ENCODE results near the gene FTSJ1.

FTSJ1 gene

DNA sequence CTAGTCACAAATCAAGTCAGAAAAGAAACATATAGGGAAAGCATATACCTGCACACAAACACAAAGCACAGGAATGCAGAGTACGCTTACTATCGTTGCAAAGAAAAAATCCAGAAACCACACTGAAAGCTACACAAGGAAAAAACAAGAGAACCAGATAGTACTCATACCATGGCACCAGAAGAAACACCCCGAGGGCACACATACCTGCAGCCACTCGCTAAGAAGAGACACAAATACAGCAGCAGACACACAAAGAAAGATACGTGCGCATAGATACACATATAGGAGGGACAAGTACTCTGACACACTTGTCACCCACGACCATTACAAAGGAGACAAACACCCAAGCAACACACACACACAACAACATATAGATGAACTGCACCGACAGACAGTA, 4.5 kb upstream of the FTSJ1 start:
- DNase-seq, result no peak

- peak; percentile 92 to 93 for DNase-seq
Observed at GRCh38 chrX:48472225-48472624, 3.8 kb upstream of the FTSJ1 start.

DNA sequence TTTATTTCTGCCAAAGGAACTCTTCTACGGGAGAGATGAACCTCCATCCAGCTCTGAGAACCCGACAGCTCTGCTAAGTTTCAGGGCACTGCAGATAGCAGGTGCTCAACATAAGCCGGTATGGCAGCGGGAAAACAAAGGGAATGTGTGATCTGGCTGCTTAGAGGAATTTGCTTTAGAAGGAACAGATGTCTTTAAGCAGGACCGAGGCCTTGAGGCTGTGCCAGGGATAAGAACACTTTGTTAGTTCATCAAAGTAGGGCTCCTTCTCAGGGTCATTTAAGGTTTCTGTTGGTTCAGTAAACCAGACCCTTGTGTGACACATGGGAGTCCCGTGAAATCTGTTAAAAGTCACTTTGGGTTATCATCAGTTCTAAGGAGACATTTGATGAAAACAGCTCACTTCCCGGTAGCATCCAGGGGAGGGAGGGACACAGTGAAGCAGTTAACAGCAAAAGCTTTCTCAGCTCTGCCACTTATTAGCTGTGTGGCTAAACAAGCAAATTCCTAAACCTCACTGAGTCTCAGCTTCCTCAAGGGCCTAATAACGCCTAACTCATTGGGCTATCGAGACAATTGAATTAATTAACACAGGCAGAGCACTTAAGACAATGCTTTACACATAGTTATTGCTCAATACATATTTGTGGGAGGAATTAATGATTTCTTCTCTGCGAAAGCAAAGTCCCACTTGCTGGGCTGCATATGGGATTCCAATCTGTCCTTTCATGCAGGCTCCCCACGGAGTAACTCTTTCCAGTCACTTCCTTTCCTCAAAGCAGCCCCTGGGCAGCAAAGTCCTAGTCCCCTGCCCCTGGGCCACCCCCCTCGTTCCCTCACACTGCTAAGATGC, 2.9 kb upstream of the FTSJ1 start:
- peak; percentile 82 to 94 for DNase-seq

DNA sequence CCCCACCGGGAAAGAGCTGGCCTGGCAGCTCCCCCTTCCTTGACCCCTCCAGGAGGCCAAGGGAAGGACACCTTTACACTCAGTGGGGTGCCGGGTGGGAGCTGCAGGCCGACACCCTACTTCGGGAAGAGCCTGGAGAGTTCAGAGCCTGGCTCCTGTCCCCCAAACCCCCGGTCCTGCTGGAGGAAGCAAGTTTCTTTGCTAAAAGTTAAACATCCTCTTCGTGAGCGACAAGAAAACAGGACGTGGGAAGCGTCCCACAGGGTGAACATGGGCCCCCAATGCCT, 2.4 kb upstream of the FTSJ1 start:
- no peak for DNase-seq

DNA sequence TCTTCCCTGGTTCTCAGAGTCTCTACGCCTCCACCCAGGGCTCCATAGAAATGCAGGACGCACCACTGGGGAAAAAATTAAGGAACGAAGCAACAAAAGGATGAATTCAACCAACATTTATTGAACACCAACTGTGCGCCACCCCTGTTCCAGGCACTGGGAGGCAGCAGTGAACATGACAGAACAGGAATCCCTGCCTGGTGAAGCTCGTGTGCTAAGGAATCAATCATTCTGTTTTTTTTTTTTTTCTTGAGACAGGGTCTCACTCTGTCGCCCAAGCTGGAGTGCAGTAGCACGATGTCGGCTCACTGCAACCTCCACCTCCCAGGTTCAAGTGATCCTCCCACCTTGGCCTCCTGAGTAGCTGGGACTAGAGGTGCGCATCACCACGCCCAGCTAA, 1.9 kb upstream of the FTSJ1 start:
- DNase-seq, result peak in 1 of 2 experiments; percentile 29

GRCh38 chrX:48474581-48474980, 1.4 kb upstream of the FTSJ1 start:
- DNase-seq, result no peak

DNA sequence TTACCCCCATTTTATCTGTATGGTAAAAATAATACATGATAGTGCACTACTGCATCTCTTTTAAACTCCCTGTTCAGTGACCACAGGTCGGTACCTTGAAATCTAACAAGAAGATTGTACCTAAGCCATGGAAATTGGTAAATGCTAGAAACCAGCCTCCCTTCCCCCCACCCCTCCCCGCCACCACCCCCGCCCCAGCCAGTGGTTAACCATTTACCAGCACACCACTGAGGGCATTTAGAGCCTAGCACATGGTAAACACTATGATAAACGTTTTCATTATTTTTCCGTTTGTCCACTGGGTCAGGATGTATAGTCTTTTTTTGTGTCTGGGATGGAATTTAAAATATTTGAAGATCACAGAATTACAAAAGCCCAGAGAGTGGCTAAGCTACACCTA, 703 bp upstream of the FTSJ1 start:
- peak in 1 of 2 experiments; percentile 39 for DNase-seq

DNA sequence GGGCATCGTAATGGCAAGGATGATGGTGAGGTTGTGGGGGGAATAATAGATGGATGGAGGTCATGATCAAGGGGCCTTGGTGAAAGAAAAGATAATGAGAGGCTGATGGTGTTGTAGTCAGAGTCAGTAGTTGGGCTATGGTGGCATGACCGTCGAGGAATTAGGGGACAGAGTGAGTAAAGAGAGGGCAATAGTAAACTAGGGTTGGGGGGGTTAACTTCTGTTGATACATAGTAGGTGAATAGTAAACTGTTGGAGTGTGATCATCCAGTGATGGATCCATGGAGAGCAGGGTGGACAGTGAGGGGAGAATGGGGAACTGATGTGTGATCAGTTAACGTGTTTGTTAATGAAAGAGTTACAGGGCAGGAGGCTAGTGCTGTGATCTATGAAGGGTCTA, 920 bp downstream of the FTSJ1 start:
- DNase-seq, result no peak

- no peak for DNase-seq
Observed at GRCh38 chrX:48477960-48478755, 2.2 kb downstream of the FTSJ1 start.

DNA sequence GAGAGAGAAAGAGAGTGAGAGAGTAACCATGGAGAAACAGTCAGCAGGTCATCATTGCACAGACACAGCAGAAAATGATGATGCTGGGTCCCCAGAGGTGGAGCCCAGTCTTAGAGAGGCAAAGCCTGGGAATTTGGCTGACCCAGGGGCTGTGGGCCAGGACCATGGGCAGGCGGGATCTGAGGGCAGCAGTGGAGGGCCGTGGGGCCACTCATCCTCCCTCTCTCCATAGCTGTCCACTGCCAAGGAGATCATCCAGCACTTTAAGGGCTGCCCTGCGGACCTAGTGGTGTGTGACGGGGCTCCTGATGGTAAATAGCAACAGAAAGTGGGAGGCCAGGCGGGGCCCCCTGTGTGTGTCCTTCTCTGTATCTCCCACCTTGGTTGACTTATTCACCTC, 2.8 kb downstream of the FTSJ1 start:
- DNase-seq, result no peak

- no peak for DNase-seq
Observed at GRCh38 chrX:48480142-48480541, 4.1 kb downstream of the FTSJ1 start.

- no peak for DNase-seq
Observed at GRCh38 chrX:48480583-48480982, 4.6 kb downstream of the FTSJ1 start.

DNA sequence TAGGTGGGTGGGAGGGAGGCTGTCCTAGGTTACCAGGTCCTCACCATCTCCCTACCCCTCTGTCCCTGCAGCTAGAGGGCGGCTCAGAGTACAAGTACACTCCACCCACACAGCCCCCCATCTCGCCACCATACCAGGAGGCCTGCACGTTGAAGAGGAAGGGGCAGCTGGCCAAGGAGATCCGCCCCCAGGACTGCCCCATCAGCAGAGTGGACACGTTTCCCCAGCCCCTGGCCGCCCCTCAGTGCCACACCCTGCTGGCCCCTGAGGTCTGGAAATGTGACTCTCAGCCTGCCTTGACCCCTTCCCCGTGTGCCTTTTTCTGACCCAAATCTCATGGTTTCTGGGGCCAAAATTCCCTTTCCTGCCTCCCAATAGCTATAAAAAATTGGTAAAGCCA, 6.5 kb downstream of the FTSJ1 start:
- no peak for DNase-seq

DNA sequence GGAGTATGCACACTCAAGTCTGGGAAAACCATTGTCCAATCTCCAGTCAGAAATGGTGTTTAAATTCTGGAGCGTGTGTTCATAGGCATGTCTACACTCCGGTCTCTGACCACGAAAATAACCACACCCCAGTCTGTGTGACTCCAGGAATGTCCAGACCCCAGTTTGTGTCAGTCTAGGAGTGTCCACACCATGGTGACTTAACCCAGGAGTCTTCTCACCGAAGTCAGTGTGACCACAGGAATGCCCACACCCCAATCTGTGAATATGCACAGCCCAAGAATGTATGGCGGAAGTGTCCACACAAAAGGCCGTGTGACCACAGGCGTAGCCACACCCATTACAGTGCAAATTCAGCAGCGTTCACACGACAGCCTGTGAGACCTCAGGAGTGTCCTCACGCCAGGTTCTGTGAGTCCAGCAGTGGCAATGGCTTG, 11.4 kb downstream of the FTSJ1 start:
- no peak for DNase-seq

GRCh38 chrX:48488034-48488433, 12.0 kb downstream of the FTSJ1 start:
- no peak for DNase-seq

- DNase-seq, result no peak
Observed at GRCh38 chrX:48489296-48489695, 13.3 kb downstream of the FTSJ1 start.

- peak in 1 of 2 experiments; percentile 17 for DNase-seq
Observed at GRCh38 chrX:48489892-48490291, 13.9 kb downstream of the FTSJ1 start.

DNA sequence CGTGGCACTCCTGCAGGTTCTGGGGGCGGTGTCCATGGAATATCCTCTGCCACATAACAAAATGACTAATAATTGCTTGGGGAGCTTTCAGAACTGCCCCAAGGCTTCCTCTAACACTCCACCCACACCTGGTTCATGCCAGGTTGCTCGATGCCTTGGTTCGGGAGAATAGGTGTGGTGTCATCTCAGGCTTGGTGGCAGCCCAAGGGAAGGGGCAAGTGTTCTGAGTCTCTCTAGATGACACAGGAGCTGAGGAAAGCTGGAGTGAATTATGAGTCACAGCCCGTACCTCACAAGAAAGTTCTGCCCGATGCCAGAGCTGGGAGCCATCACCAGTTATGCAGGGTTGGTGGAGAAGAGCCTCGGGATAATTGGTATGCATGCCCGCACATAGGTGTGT, 14.7 kb downstream of the FTSJ1 start:
- DNase-seq, result no peak

- no peak for DNase-seq
Observed at GRCh38 chrX:48491809-48492208, 15.8 kb downstream of the FTSJ1 start.

- no peak for DNase-seq
Observed at GRCh38 chrX:48492293-48492910, 16.4 kb downstream of the FTSJ1 start.

GRCh38 chrX:48493890-48494364, 17.9 kb downstream of the FTSJ1 start:
- peak; percentile 68 to 75 for DNase-seq

DNA sequence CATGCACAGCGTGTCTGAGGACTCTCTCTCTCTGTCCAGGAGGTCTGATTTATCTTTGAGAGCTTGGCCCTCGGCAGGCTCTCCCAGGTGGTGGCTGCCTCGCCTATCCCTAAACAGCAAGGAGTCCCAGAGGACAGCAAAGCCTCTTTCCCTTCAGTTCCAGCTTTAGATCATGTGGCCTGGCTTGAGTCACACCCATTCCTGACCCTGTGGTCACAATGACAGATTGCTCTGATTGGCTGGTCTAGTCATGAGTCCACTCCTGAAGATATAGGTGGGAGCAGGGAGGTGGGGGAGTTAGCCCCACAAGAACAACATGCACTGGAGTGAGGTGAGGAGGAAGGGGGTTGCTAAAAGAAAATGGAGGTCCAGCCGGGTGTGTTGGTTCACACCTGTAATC, 20.7 kb downstream of the FTSJ1 start:
- DNase-seq, result no peak

DNA sequence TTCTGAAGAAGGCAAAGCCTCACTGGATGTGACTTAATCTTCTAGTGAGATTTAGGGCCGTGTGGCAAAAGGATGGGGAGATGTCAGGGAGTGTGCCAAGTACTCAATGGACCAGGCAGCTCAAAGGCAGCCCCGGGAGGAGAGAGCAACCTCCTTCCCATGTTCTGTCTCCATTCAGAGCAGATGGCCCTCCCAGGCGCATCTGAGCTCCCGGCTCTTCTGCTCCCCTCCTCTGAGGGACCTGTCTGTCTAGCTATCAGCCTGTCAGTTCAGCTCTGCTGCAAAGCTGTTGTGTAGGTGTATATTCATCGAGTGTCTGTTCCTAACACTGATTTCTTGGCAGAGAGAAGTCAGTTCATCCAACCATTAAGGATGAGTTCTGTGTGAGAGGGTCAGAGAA, 21.9 kb downstream of the FTSJ1 start:
- DNase-seq, result peak in 1 of 2 experiments; percentile 10

DNA sequence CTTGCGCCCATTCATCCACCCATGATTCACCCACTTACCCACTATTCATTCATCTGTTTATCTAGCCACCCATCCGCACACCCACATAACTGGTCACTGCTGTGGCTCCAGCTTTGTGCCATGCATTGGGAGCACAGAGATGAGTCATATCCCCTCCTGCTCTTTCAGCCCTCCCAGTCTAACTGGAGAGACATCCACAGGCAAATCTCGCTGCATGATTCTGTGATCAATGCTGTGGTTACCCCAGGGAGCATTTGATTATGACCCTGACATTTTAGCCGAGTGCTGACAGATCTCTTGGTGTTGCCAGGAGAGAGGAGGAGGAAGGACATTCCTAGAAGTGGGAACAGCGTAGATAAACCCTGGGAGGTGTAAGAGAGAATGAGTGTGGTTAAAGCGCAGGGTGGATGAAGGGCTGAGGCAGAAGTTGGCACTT, 22.4 kb downstream of the FTSJ1 start:
- DNase-seq, result no peak
